Stimulated activated naive B cell treated with anti-CD40 and anti-IgM and Interleukin-4, amounts not matched to agents 10 μg/mL and 1 μg/mL and 100 μg/mL, for 72 hours (primary cell): Measurements from ENCODE around the gene LNPEP.

Experiments used
- ATAC-seq, 2 donors: fragments of 150-1000 bp; cut with Tn5 transposase; replicated peaks; 2 replicates each; pipeline ENCODE4 v1.10.0; 2021; ENCODE audit warnings: moderate library complexity in 1 of 2
- DNase-seq: peaks from one replicate; pipeline ENCODE4 v3.0.0; 2021
- H3K27ac Mint-ChIP-seq: one replicate; pipeline ENCODE4 v1.8.0; 2022; ENCODE audit warnings: mild to moderate bottlenecking, mixed read lengths
- H3K27me3 Mint-ChIP-seq, 2 donors: one replicate each; pipeline ENCODE4 v1.8.0; 2022; ENCODE audit warnings: mixed read lengths in 2 of 2
- H3K36me3 Mint-ChIP-seq, 2 donors: one replicate each; pipeline ENCODE4 v1.8.0; 2022; ENCODE audit warnings: mixed read lengths in 2 of 2, mild to moderate bottlenecking in 1 of 2
- H3K4me1 Mint-ChIP-seq, 2 donors: one replicate each; pipeline ENCODE4 v1.8.0; 2022; ENCODE audit warnings: mixed read lengths in 2 of 2, mild to moderate bottlenecking in 1 of 2
- H3K4me3 Mint-ChIP-seq, 2 donors: one replicate each; pipeline ENCODE4 v1.8.0; 2022; ENCODE audit warnings: mild to moderate bottlenecking in 2 of 2, mixed read lengths in 2 of 2, moderate library complexity in 1 of 2
- H3K9me3 Mint-ChIP-seq, 2 donors: one replicate each; pipeline ENCODE4 v1.8.0; 2022; ENCODE audit warnings: mixed read lengths in 2 of 2, mild to moderate bottlenecking in 1 of 2

LNPEP gene

DNA sequence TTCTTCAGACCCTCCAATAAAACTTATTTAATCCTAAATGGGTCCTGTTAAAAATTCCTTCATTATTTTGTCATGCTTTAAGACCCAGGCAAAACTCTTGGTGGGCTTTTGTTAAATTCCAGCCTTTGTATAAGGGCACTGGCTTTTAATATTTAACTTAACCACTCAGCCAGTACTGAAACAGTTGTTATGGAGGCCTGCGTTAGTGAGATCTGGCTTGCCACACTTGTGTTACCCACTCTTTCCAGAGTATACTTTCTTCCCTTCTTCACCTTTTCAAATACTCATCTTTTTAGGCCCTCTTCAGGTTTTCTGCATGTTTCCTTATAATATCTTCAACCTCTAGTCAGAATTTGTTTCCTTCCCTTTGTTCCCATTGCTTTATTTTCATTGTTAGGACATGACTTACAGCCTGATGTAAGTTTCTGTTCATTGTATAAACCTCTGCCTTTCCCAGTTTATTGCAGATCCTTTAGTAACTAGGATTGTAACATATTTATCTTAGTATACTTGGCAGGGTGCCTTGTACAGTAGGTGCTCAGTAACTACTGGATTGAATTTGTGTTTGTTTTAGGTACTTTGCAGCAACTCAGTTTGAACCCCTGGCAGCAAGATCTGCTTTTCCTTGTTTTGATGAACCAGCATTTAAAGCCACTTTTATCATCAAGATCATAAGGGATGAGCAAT is 48.8 kb downstream of the LNPEP start:
- ATAC-seq (no peak), DNase-seq (no peak)
- H3K9me3 Mint-ChIP-seq = no peaks in the 10 kb centered on the region
- peaks cover 20 to 34% of the 10 kb centered on the region in 2 donors for H3K36me3 Mint-ChIP-seq
- H3K4me1 Mint-ChIP-seq = peaks cover 7 to 22% of the 10 kb centered on the region in 2 donors
- H3K27me3 Mint-ChIP-seq = no peaks in the 10 kb centered on the region
- no peak overlapping the region for H3K27ac Mint-ChIP-seq
- H3K4me3 Mint-ChIP-seq = no peak overlapping the region

DNA sequence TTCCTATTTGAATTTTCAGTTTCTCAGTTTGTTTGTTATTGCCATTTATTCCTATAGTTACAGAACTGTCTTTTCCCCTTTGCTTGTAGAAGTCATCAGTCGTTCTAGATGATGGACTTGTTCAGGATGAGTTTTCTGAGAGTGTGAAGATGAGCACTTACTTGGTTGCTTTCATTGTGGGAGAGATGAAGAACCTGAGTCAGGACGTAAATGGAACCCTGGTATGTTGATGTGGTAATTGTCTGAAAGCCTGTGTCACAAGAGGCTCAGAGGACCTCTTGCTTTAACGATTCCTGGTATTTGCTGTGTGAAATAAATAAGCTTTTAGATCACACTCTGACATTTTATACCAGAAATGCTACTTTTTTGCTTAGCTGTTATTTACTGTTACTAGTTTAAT is 50.6 kb downstream of the LNPEP start:
- Mint-ChIP-seq H3K4me3 (no peak overlapping the region), H3K9me3 (no peaks in the 10 kb centered on the region), H3K4me1 (peaks cover 11 to 26% of the 10 kb centered on the region in 2 donors), H3K27ac (no peak overlapping the region), H3K27me3 (no peaks in the 10 kb centered on the region), H3K36me3 (peaks cover 31 to 40% of the 10 kb centered on the region in 2 donors)
- ATAC-seq = no peak
- DNase-seq = no peak

DNA sequence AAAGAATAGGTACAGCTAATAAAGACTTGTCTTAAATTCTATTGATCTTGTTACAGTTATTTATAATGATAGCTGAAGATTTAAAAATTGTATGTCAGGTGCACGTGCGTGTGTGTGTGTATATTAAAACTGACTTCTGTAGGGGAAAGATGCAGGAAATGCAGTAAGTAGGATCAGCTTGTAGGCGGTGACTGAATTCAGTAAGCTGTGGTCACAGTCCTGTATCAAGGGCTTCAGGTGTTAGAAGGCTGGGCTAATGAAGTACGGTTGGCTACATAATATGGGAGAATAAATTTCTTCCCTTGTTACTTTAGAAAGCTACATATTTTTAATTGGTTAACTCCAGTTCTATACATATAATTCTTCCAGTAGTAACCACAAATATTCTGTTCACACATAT is 54.2 kb downstream of the LNPEP start:
- Mint-ChIP-seq H3K9me3 (no peaks in the 10 kb centered on the region), H3K27ac (no peak overlapping the region), H3K4me3 (no peak overlapping the region), H3K27me3 (no peaks in the 10 kb centered on the region), H3K36me3 (peaks cover 33 to 51% of the 10 kb centered on the region in 2 donors), H3K4me1 (peaks cover 7 to 19% of the 10 kb centered on the region in 2 donors)
- DNase-seq (no peak), ATAC-seq (no peak)

DNA sequence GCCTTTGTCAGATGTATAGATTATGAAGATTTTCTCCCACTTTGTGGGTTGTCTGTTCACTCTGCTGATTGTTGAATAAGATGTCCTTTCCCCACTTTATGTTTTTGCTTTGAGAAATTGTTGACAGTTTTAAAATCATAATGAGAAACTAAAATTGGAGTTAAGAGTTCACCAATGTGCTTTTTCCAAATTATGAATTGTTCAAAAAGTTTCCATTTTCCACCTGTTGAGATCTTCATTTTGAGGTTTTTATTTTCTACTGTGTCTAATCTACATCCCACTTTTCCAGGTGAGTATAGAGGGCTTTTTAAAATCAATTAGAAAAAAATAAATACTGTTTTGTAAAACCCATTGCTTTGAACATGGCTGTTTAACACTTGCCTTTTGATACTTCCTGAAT is 55.8 kb downstream of the LNPEP start:
- Mint-ChIP-seq H3K27me3 (no peaks in the 10 kb centered on the region), H3K27ac (peak overlapping the region; percentile 22), H3K4me3 (no peak overlapping the region), H3K4me1 (peaks cover 7 to 16% of the 10 kb centered on the region in 2 donors), H3K36me3 (peaks cover 30 to 48% of the 10 kb centered on the region in 2 donors), H3K9me3 (no peaks in the 10 kb centered on the region)
- no peak for ATAC-seq
- DNase-seq = no peak

DNA sequence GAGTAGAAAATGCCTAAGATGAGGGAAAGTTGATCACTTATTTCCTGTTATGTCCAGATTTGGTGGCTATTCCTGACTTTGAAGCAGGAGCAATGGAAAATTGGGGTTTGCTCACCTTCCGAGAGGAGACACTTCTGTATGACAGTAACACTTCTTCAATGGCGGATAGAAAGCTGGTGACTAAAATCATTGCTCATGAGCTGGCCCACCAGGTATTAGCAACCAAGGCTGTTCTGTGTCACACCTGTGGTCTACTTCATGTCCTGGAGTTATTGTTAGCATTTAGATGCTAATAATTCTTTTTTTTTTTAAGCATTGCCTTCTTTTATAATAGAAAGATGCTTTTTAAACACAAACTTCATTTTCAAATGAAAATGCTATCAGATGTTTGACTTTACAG is 57.9 kb downstream of the LNPEP start:
- Mint-ChIP-seq H3K4me1 (peaks cover 11 to 15% of the 10 kb centered on the region in 2 donors), H3K9me3 (no peaks in the 10 kb centered on the region)

DNA sequence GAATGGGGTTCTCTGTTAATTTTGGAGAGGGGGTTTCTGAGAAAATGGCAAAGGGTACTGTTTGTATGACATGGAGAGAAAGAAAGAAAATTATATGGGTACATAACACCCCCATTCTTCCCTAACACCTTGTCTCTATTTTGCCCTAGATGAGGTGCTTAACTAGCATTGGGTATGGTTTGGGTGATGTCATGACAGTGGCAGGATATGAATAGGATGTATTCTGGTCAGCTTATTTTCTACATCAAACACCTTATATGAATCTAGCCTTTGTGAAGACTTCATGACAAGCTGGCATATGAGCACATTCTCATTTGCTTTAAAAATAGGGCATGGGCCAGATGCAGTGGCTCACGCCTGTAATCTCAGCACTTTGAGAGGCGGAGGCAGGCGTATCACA is 58.6 kb downstream of the LNPEP start:
- Mint-ChIP-seq H3K4me3 (no peak overlapping the region), H3K36me3 (peaks cover 37 to 54% of the 10 kb centered on the region in 2 donors), H3K27me3 (no peaks in the 10 kb centered on the region), H3K27ac (no peak overlapping the region), H3K9me3 (no peaks in the 10 kb centered on the region), H3K4me1 (peaks cover 12 to 22% of the 10 kb centered on the region in 2 donors)
- no peak for ATAC-seq
- no peak for DNase-seq

More for the DNA sequence above, 57.9 kb downstream of the LNPEP start:
- H3K27ac Mint-ChIP-seq = peak overlapping the region; percentile 4
- H3K36me3 Mint-ChIP-seq = peaks cover 33 to 49% of the 10 kb centered on the region in 2 donors
- DNase-seq (no peak), ATAC-seq (no peak)
- H3K27me3 Mint-ChIP-seq = no peaks in the 10 kb centered on the region
- no peak overlapping the region for H3K4me3 Mint-ChIP-seq

DNA sequence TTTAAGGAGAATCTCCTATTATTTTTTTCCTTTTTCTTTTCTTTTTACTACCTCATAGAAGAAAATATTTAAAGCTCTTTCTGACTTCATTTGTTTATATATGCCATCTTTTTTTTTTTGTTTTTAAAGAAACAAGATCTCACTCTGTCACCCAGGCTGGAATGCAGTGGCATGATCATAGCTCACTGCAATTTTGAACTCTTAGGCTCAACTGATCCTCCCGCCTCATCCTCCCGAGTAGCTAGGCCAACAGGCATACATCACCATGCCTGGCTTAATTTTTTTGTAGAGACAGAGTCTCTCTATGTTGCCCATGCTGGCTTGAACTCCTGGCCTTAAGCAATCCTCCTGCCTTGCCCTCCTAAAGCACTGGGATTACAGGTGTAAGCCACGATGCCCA is 59.5 kb downstream of the LNPEP start:
- Mint-ChIP-seq H3K36me3 (peaks cover 38 to 47% of the 10 kb centered on the region in 2 donors), H3K27me3 (no peaks in the 10 kb centered on the region), H3K4me3 (no peak overlapping the region), H3K27ac (peak overlapping the region; percentile 91), H3K9me3 (no peaks in the 10 kb centered on the region), H3K4me1 (peaks cover 10 to 25% of the 10 kb centered on the region in 2 donors)
- no peak for ATAC-seq
- DNase-seq = no peak

DNA sequence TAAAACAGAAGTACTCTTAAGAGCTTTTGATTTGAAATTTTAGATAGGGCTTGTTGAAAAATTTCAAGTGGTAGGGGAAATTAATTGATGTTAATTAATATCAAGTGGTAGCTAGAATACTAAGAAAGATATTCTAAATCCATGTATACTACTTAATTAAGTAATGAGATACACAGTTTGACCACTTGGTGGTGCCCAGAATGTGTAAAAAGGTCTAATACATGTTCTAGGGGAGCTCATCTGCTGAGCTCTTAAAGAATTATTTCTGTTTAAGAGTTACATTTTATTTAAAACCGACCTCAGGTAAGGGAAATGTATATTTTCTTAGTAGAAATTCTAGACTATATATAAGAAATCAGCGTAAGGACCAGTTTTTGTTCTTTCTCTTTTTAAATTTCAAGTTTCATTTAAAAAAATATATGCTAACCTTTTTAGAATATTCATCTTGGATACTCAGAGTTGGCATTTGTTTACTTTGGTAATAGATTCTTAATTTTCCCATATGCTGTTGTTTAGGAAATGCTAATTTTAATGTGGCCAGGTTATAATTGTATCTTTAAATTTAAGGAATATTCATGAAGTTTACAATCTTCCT is 61.5 kb downstream of the LNPEP start:
- DNase-seq (no peak), ATAC-seq (peak; percentile 69 to 89)
- Mint-ChIP-seq H3K27ac (no peak overlapping the region), H3K36me3 (peaks cover 26 to 35% of the 10 kb centered on the region in 2 donors), H3K4me1 (peaks cover 10 to 25% of the 10 kb centered on the region in 2 donors), H3K4me3 (no peak overlapping the region), H3K9me3 (no peaks in the 10 kb centered on the region), H3K27me3 (no peaks in the 10 kb centered on the region)

DNA sequence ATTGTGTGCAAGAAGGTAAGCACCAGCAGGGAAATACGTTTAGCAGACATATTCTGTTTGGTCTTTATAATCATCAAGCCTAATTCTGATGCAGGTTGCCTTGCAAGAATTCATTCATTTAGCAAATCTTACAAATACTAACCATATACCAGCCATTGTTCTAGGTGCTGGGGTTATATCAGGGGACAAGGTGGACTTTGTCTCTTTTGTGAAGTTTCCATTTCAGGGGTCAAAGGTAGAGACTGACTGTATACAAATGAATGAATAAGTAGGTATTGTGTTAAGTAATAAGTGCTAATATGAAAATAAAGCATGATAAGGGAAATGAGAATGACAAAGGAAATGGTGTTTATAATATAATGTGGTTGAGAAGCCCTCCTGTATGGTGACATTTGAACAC is 64.0 kb downstream of the LNPEP start:
- Mint-ChIP-seq H3K27ac (no peak overlapping the region), H3K4me1 (peaks cover 14 to 25% of the 10 kb centered on the region in 2 donors), H3K4me3 (no peak overlapping the region), H3K9me3 (no peaks in the 10 kb centered on the region), H3K36me3 (peaks cover 19 to 23% of the 10 kb centered on the region in 2 donors), H3K27me3 (no peaks in the 10 kb centered on the region)
- ATAC-seq (no peak), DNase-seq (no peak)

DNA sequence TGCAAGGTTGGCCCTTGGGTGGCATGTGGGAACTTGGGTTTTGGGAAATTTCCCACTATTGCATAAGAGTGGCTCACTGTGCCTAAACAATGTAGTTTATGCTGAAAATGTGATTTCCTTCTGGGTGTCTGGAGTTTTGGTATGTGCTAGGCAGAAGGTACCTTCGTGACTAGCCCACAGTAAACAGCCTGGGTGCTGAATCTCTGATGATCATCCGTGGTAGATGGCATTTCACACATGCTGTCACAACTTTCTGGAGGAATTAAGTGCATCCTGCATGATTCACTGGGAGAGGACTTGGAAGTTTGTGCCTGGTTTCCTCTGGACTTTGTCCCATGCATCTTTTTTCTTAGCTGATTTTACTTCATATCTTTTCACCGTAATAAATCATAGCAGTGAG is 64.5 kb downstream of the LNPEP start:
- Mint-ChIP-seq H3K9me3 (no peaks in the 10 kb centered on the region), H3K4me3 (no peak overlapping the region), H3K4me1 (peaks cover 15 to 24% of the 10 kb centered on the region in 2 donors), H3K27me3 (no peaks in the 10 kb centered on the region), H3K36me3 (peaks cover 15 to 23% of the 10 kb centered on the region in 2 donors), H3K27ac (no peak overlapping the region)
- ATAC-seq (no peak), DNase-seq (no peak)

DNA sequence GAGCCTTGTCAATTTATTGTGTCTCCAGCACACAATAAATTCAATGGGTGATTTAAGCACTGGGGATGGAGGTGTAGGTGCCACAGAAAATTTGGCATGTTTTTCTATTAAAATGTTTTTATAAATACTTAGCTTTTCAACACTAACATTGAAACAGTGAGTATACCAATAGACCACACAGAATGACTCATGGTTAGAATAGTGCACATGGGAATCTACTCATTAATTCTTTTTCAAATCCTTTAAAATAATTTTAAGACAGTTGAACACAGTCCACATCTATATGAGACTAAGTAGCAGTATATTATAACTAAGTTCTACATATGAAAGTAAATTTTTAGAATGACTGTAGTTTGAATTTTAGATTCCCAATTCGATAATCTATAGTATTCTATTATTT is 67.1 kb downstream of the LNPEP start:
- H3K36me3 Mint-ChIP-seq = peaks cover 20 to 32% of the 10 kb centered on the region in 2 donors
- H3K27ac Mint-ChIP-seq = no peak overlapping the region
- peaks cover 15 to 28% of the 10 kb centered on the region in 2 donors for H3K4me1 Mint-ChIP-seq
- H3K4me3 Mint-ChIP-seq = no peak overlapping the region
- no peaks in the 10 kb centered on the region for H3K27me3 Mint-ChIP-seq
- no peaks in the 10 kb centered on the region for H3K9me3 Mint-ChIP-seq
- ATAC-seq = no peak
- DNase-seq = no peak

DNA sequence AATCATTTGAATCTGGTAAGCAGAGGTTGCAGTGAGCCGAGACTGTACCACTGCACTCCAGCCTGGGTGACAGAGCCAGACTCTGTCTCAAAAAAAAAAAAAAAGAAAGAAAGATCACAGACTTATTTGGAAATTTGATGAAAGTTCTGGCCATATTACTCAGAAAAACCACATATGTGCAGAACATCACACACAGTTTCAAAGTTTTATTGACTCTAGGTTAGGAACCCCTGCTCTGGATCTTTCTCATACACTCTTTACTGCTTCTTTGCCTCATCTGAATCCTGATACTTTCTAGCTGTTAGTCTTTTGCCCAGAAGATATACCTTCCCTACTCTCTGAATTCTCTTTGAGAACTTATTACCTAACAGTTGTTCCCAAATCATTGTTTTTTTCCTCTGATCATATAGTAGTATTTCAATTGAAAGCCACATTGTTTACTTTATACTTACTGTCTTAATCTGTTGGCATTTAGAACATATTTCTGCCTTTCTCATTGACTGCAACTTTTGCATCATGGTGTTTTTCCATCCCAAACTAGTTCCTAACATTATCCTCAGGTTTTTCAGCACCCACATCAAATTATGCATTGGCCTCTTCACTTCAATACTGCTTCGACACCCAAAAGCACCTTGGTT is 68.7 kb downstream of the LNPEP start:
- peak overlapping the region; percentile 52 for H3K27ac Mint-ChIP-seq
- peaks cover 0 to 4% of the 10 kb centered on the region in 2 donors for H3K9me3 Mint-ChIP-seq
- peak overlapping the region in 1 of 2 donors; percentile 7 for H3K4me3 Mint-ChIP-seq
- H3K4me1 Mint-ChIP-seq = peaks cover 14 to 26% of the 10 kb centered on the region in 2 donors
- H3K27me3 Mint-ChIP-seq = no peaks in the 10 kb centered on the region
- ATAC-seq = peak; percentile 51 to 72
- DNase-seq = no peak
- H3K36me3 Mint-ChIP-seq = peaks cover 15 to 27% of the 10 kb centered on the region in 2 donors

DNA sequence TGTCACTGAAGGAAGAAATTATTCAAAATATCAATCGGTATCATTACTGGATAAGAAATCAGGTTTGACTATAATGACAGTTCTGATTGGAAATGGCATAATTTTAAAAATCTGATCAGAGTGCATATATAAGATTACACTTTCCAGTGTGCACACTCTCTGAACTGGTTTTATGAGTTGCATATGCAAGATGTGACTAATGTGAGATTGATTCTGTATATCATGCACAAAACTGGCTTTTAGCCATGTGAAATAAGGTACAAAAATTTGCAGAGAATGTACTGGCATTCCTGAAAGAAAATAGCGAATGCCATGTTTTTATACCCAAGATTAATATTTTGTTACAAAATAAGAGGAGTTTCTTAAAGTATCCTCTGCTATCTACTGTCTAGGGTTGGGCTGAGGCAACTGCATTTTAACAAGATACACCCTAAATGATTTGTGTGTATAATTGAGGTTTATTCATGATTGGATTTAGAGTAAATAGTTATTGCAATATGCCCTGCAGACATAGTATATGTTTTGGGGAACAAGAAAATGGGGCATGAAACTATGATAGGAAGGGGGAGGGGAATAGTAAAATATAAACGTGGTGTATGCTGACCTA is 70.7 kb downstream of the LNPEP start:
- Mint-ChIP-seq H3K27ac (no peak overlapping the region), H3K4me3 (no peak overlapping the region), H3K9me3 (peaks cover 0 to 4% of the 10 kb centered on the region in 2 donors), H3K4me1 (peaks cover 20 to 37% of the 10 kb centered on the region in 2 donors), H3K36me3 (peaks cover 23 to 31% of the 10 kb centered on the region in 2 donors), H3K27me3 (no peaks in the 10 kb centered on the region)
- DNase-seq (no peak), ATAC-seq (no peak)

DNA sequence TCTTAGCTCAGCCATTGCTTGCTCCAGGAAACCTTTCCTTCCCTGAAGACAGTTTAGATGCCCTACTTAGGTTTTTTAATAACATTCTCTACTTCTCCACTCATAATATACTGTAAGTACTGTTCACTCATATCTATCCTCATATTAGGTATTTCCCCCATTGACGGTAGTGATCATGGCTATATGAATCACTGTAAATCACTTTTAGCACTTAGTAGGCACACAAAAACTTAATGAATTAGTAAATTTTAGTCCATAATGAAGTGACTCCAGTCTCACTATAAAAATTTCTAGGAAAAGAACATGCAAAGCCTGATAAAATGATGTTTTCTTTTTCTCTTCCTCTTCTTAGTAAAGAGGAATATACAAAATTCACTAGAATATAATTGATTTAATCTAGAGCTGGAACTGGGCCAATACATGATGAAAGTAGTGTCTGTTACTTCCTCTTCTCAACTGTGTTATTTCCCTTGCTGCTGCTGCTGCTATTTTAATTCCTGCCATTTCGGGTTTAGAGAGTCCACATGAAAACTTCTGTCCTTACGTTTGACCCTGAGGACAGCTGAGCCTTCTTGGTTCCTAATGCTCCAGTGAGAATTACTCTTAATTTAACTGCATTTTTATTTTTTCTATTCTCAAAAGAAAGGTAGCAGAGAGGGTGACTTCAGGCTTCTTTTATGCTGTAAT is 73.5 kb downstream of the LNPEP start:
- Mint-ChIP-seq H3K4me1 (peaks cover 20 to 43% of the 10 kb centered on the region in 2 donors), H3K36me3 (peaks cover 35 to 40% of the 10 kb centered on the region in 2 donors), H3K4me3 (peak overlapping the region; percentile 42 to 68), H3K27ac (peak overlapping the region; percentile 94), H3K27me3 (no peaks in the 10 kb centered on the region), H3K9me3 (peaks cover 0 to 4% of the 10 kb centered on the region in 2 donors)
- DNase-seq (no peak), ATAC-seq (peak; percentile 91 to 94)
